GM04504 (cell line): ENCODE measurements around the gene VGLL4.
"Not testable (repeated sequence)": the region's sequence is repeated elsewhere in the genome, so short reads cannot be mapped to it uniquely, and the experiment has no call there.

Experiments used
- DNase-seq: peaks from one replicate; pipeline ENCODE4 v3.0.0-alpha.2; 2012; ENCODE audit warnings: low read depth

The VGLL4 gene

GRCh38 chr3:11606090-11606784 is 37.5 kb downstream of the VGLL4 start:
- DNase-seq, result no peak

GRCh38 chr3:11605398-11605797 is 38.3 kb downstream of the VGLL4 start:
- no peak for DNase-seq

- no peak for DNase-seq
Observed at GRCh38 chr3:11604139-11604892, 39.4 kb downstream of the VGLL4 start.

DNA sequence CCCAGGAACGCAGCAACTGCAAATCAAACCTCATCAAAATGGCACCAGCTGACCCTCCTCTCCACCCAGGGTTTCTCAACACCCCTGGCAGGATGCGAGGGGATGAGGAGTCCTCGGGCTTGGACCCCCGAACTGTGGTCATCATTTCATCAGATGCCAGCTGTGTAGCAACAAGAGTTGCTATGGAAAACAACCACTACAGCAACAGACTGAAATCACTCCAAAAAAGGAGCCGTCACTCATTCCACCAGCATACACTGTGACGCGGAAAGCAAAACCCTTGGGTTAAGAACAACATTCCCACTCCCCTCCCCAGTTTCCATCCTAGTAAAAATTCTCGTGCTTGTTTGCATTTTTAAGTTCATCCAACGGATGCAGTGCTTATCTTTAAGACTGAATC is 40.1 kb downstream of the VGLL4 start:
- no peak for DNase-seq

DNA sequence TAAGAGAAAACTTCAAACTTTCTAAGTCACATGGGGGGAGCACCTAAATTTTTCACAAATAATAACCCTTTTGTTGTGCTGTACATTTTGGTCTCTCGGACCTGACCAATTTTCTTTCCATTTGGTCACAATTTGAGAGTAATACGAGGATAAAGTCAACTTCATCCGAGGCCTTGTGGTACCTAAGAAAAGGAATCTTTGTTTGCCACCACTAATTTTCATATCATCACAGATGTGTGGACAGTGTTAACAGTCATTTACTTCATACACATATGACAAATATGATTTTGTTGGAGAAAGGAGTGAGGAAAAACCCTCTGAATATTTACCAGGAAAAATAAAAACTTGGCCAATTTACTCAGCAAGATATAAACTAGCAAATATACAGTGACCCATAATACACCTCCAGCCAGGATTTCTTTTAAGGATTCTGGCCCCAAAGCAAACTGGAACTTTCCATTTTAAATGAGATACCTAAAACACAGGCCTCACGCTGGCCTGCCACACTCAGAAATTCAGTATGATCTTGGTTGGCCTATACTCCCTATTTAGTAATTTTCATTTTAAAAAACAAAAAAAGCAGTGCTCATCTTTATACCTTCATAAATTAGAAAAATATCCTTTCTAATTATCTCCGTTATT is 40.7 kb downstream of the VGLL4 start:
- DNase-seq, result no peak

DNA sequence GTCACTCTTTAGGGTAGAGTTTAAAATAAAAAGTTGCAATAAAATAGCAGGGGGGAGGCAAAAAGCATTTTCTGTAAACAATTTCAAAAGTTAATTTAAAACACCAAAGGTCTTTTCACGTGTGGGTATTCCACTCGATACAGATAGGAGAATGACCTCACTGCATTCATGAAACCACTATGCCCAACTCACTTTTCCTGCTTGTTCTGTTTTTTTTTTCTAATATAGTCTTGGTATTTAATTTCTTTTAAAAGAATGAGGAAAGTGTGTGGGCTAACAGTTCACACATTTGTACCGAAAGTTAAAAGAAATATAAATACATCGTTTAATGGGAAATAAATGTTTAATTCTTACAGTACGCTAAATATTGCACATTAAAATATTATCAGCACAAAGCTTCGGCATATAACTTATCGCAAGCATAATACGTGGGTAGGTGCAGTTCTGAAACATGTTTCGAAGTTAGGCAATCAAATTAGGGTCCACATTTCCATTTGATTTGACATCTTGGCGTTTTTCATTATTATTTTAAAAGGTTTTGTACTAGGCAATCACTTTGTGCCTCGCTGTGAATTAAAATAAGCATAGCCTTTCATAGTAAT is 41.4 kb downstream of the VGLL4 start:
- no peak for DNase-seq

GRCh38 chr3:11601446-11602238 is 42.1 kb downstream of the VGLL4 start:
- DNase-seq, result no peak

DNA sequence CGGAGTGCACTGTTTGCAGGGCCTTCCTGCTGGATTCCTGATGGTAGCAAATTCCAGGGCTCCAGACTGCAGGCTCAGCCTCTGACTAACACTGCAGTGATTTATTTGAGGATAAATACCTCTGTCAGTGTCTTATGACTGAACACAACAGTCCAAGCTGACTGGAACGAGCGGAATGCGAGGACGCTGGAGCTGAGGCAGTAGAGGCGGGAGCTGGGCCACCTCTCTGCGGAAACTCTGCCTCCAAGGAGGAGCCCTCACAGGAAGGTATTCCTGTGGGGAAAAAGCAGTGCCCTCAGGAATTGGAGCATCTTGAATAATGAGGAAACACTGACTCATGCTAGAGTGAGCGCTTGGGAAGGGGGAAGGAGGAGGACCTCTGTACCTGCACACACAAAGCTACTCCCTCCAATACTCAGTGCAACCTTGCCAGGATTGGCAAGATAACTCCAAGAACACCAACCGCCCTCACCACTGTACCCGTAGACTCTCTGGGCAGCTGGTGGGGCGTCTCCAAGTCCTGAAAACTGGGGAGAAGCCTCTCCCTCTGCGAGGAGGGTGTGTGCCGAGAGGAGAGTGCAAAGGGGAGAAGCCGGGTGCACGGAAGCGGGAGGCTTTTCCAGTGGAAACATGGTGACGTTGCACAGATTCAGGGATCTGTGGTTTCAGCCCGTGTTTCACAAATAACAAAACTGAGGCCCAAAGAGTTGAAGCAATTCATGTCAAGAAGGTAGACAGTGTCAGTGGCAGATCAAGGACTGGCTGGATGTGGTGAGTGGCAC is 43.0 kb downstream of the VGLL4 start:
- peak; percentile 98 for DNase-seq

DNA sequence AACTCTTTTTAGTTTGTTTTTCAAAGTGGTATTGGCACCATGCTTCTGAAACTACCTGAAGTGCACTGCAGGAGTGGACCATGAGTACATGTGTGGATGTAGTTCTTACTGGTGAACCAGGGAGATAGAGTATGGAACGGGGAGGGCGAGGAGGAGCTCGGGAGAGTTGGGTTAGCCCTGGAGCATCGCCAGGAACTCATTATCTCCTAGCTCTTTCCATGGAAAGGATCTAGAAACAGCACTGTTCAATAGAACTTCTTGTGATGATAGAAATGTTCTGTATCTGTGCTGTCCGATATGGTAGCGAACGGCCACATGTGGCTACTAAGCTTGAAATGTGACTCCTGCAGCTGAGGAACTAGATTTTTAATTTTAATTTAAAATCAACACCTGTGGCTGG is 47.3 kb downstream of the VGLL4 start:
- no peak for DNase-seq

GRCh38 chr3:11595024-11595423 is 48.7 kb downstream of the VGLL4 start:
- DNase-seq, result not testable (repeated sequence)

- no peak for DNase-seq
Observed at GRCh38 chr3:11593318-11594034, 50.2 kb downstream of the VGLL4 start.

GRCh38 chr3:11592445-11593298 is 51.0 kb downstream of the VGLL4 start:
- DNase-seq, result no peak

DNA sequence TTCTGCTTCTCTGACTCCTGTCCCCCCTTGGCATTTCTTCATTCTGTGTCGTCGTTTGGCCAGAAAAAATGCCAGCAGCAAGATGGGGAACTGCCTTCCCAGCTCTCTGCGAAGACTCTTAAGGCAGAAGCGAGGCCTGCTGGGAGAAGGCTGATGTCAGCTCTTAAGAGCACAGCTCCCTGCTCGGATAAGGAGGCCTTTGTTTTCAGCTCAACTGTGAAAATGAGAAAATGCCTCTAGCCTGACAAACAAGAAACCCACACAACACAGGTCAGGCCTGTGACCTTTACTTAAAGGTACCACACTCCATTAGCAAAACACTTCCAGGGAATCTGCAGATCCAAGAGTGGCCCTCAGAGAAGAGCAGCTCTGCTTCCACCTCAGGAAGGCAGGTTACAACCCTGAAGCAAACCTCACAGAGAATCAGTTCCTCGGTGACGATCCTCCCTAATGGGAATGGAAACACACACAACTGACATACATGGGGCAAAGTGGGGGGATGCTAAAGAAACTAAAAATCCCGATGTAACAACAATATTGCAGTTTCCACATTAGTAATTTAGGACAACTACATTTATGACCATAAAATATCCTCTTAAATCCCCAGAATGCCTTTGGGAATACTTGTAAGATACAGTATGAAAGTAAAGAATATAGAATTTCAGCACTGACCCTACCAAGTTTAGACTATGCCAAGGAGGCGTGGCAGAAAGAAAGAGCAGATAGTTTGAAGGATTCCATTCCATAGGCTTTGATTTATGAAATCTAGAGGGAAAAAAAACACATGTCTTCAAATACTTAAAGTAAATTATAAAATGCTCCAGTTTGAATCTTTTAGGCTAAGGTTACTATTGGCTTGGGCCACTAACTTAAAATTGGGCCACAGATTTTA is 52.1 kb downstream of the VGLL4 start:
- DNase-seq, result no peak

DNA sequence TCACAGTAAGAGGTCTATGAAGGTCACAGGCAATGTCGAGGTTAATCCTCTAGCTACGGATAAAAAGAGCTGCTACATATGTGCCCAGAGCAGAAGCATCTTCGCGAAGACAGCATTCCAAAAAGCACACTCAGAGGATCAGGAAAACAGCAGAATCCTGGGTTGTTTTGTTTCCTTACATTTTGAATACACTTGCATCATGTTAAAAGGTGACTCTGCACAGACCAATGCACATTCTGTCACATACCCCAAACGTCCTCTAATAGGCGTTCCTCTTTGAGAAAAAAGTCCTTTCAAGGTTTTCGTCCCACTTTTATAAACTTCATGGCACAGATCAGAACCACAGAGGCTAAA is 52.7 kb downstream of the VGLL4 start:
- no peak for DNase-seq

DNA sequence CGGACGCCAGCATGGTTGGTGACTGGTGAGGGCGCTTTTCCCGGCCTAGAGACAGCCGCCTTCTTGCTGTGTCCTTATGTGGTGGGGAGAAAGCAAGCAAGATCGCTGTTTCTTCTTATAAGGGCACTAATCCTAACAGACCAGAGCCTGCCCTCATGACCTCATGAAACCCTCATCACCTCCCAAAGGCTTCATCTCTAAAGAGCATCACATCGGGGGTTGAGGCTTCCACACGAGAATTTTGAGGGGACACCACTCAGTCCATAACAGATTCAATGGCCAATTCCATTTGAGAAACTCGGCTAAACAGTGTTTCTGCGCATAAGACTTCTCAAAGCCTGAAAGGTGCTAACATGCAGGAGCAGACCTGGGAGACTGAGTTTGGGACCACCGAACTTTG is 54.0 kb downstream of the VGLL4 start:
- DNase-seq, result no peak

DNA sequence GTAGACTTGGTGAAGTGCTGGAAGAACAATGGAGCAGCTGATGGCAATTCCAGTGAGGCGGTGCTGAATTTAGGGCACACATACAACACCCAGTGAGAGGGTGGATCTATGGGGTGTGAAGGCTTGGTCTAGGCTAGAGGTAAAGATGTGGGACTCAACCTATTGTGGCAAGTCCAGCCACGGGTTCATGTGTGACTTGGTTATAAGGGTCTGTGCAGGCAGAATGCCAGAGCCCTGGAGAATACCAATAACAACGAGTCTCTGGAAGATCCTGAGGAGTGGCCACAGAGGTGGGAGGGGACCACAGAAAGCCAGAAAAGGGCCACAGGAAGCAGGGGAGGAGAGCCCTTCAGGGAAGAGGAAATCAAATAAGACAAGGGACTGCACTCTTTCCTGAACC is 55.0 kb downstream of the VGLL4 start:
- DNase-seq, result no peak

- no peak for DNase-seq
Observed at GRCh38 chr3:11588338-11588737, 55.4 kb downstream of the VGLL4 start.

- no peak for DNase-seq
Observed at GRCh38 chr3:11587766-11588165, 55.9 kb downstream of the VGLL4 start.

DNA sequence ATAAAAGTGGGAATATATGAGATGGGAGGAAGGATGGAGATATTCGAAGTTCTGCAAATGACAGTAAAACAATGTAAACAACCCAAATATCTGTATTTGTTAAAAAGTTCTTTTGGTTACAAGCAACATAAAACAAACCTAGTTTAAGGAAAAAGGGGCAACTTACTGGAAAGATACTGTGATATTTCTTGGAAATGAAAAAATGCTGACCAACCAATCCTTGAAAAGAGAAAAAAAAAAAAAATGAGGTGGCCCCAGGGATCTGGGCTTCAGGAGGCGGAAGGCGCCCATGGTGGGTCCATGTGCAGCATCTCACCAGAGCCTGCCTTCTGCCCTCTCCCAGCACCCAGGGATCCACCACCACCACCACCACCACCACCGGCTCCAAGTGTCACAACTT is 59.1 kb downstream of the VGLL4 start:
- no peak for DNase-seq
